GM19025 (cell line): Measurements from ENCODE around the gene GARIN5A.
"Not testable (repeated sequence)": the region's sequence is repeated elsewhere in the genome, so short reads cannot be mapped to it uniquely, and the experiment has no call there.

Experiments
- ATAC-seq: cut with Tn5 transposase; IDR thresholded peaks from one replicate; pipeline ENCODE4 v1.9.1; 2021; ENCODE audit warnings: mild to moderate bottlenecking, low read depth, moderate library complexity; ENCODE audit not compliant: unreplicated experiment

The GARIN5A gene

DNA sequence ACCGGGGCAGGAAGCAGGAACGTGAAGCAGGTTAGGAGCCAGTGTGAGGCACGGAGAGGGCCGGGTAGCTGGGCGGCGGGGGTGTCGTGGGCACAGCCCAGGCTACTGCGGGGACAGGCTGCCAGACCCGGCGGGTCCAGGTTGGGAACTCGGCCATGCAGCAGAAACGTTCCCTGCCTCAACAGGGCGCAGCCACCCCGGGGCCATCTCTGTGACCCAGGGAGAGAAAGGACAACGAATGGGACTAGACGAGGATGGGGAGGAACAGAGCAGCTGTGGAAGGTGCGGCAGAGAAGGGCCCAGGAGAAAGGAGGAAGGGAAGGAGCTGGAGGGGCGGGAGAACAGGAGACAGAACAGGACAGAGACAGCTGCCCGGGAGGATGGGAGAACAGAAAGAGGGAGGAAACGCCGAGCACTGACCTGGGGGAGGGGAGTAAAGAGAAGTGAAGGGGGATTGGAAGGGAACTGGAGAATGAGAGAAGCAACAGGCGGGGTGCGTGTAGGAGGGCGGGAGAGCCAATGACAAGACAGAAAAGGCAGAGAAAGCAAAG lies 12.9 kb upstream of the GARIN5A start:
- ATAC-seq: no peak

DNA sequence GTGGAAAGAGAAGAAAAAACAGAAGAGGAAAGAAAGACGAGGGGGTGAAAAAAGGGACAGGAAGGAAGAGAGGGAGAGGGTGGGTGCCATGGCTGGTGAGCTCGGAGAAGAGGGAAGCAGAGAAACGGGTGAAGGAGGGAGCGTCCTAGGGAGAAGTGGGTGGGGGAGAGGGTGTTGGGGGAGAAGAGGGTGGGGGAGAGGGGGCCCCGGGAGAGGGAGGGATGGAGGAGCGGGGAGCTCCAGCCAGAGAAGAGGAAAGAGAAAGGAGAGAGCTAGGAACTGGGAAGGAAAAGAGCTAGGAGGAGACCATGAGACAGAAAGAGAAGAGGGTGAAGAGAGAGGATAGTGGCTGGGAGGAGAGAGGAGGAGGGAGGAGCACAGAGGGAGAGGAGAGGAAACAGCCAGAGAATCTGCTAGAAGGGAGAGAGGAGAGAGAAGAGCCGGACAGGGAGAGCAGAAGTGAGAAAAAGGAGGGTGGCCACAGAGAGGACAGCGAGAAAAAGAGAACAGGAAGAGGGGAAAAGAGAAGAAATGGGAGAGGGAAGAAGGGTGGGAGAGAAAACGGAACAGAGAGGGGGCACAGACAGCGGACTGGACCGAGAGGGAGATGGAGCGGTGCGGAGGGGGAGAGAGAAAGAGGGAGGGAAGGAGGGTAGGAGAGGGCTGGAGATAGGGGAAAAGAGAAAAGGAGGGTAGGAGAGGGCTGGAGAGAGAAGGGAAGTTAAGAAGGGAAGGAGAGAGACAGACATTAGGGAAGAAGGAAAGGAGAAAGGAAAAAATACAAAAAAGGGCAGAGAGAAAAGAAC lies 11.9 kb upstream of the GARIN5A start:
- no peak for ATAC-seq

DNA sequence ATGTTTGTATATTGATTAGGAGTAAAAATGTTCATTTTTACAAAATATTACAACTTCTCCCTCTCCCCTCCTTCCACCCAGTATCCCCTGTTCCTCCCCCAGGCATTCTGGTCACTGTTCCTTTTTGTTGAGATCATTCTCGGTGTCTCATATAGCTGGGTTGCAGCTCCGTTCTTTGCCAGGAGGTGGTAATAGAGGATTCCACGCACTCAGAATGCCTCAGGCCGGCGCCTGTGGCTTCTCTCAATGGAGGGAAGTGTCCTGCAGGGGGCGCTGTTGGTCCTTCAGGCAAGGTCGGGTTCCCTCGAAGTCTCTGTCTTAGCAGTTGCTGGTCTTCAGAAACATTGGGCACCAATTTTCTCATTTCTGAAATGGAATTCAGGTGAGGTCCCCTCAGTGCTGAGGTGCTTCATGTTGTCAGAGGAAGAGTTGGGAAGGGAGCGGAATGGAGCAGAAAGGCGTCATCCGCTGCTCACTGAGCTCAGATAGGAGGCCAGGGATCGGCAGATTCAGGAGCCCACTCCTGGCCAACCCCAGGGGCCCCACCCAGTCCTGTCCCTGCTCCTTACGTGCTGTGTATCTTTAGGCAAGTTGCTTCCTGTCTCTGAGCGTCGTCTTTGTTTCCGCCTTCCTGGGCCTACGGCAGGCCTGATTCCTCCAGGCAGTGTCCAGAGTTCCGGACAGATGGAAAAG lies 10.3 kb upstream of the GARIN5A start:
- no peak for ATAC-seq

DNA sequence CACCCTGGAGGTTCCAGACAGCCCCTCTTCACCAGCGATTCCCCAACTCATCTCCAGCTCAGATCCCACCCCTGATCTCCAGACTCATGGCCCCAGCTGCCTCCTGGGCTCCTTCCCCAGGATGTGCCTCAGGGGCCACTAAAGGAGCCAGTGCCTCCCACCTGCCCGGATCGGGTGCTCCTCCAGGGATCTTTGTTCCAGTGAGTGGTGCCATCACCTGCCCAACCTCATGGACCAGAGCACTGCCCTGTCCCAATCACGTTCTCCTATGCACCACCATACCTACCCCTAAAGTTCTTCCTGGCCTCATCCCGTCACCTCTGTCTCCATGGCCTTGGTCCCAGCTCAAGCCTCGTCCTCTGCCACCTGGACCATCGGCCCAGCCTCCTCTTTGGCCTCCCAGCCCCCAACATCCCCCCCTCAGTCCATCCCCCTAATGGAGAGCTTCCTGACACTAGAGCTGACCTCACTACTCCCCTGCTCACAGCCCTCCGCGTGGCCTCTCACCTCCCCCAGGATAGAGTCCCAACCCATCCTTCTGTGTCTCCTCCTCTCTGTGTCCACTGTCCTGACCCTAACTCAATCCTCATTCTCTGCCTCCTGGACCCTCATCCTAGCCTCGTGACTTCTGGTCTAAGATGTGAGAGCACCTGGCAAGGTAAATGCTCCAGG lies 8.8 kb upstream of the GARIN5A start:
- no peak for ATAC-seq

DNA sequence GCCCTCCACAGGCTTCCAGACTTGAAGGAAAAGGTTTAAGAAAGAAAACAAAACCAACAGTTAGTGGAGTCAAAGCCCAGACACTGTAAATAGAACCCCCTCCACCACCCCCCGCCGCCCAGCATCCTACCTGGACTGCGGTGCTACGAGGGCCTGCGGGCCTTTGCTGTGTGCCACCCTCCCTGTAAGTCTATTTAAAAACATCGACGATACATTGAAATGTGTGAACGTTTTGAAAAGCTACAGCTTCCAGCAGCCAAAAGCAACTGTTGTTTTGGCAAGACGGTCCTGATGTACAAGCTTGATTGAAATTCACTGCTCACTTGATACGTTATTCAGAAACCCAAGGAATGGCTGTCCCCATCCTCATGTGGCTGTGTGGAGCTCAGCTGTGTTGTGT lies 6.3 kb upstream of the GARIN5A start:
- no peak for ATAC-seq

DNA sequence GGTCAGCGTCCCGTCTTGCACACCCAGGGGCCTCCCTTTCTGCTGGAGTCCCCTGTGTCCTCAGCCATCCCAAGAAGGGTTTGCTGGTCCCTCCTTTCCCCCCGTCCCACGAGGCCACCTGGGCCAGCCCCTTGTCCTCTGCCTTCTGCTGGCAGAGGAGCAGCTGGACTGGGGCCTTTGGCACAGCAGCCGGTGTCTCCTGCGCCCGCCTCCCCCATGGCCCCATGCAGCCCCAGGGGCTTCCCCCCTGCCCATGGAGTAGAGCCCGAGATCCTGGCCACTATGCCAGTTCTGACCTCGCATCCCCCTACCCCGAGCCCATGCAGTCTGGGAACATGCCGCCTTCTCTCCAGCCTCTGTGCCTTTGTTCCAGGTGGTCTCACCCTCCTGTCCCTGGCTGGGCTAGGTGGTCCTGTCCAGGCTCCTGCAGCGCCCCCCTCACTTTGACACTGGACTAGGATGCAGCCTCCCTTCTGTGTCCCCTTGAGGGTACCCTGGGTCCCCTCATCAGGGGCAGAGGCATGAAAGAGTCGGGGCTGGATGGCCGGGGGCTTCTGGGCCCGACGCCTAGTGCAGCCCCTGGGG lies 5.7 kb upstream of the GARIN5A start:
- ATAC-seq: no peak

DNA sequence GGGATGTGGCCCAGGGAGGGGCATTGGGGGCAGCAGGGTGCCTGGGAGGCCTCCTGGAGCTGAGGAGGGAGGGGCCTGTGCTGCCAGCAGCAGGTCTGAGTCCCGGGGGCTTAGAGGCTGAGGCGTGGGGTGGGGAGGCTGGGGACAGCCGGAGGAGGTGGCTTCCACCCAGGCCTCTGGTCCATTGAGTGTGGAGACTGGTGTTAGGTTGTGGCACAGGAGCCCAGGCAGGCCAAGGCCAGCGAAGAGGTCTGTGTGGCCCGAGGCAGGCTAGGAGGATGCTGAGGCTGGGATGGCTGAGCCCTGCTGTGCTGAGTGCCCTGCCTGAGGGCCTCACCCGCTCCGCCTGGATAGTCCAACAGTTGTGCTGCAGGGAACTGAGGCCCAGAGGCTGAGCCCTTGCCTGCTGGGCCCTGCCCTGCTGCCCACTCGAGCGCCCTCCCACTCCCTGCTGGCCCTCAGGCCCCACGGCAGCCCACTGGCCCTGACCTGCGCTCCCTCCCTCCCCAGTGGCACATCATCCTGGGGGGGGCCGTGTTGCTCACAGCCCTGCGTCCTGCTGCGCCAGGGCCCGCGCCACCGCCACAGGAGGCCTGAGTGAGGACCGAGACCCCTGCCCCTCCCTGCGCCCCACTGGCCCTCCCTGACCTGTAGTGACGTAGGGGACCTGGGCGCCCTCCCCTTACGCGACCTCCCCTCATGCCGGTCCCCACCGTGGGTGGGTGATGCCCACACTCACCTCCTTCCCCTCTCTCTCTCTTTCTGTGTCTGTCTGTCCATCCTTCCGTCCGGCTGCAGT lies 4.9 kb upstream of the GARIN5A start:
- no peak for ATAC-seq

DNA sequence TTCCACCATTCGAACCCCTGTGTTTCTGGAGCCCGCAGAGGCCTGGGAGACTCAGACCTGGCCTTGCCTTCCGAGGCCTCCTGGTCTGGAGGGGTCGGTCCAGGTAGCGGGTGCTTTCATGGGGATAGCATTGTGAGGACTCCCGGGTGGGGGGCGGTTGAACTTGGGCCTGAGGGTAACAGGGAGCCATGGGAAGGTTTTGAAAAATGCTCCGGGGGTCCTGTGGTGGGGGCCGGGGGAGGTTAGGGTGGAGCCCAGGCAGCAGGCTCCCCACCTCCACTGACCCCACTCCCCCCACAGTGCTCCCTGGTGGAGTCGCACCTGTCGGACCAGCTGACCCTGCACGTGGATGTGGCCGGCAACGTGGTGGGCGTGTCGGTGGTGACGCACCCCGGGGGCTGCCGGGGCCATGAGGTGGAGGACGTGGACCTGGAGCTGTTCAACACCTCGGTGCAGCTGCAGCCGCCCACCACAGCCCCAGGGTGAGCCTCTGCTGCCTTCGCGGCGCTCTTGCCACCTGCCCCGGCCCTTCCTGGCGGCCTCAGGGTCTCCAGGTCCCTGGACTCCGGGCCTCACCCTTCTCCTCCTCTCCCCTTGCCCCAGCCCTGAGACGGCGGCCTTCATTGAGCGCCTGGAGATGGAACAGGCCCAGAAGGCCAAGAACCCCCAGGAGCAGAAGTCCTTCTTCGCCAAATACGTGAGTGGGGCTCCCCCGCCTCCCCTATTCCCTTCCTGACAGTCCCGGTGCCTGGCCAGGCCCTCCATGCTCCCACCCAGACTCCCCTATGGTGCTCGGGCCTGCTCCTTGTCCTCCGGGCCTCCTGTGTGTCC lies 3.8 kb upstream of the GARIN5A start:
- no peak for ATAC-seq

DNA sequence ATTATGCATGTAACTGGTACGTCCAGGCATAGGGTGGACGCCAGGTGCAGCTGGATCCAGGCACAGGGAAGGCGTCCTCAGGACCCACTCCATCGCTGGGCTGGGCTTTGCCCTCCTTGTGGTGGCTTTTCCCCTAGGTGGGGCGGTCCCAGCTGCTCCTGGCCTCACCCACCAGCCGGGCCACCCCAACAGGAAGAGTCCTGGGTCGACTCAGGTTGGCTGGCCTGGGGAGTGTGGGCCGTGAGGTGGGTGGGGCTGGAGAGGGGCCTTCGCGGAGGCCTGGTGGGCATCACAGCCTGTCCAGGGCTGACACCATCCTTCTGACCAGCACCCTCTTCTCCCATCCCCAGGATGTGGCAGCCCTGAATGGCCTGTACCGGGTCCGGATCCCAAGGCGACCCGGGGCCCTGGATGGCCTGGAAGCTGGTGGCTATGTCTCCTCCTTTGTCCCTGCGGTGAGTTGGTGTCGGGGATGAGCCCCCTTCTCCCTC lies 3.2 kb upstream of the GARIN5A start:
- no peak for ATAC-seq

DNA sequence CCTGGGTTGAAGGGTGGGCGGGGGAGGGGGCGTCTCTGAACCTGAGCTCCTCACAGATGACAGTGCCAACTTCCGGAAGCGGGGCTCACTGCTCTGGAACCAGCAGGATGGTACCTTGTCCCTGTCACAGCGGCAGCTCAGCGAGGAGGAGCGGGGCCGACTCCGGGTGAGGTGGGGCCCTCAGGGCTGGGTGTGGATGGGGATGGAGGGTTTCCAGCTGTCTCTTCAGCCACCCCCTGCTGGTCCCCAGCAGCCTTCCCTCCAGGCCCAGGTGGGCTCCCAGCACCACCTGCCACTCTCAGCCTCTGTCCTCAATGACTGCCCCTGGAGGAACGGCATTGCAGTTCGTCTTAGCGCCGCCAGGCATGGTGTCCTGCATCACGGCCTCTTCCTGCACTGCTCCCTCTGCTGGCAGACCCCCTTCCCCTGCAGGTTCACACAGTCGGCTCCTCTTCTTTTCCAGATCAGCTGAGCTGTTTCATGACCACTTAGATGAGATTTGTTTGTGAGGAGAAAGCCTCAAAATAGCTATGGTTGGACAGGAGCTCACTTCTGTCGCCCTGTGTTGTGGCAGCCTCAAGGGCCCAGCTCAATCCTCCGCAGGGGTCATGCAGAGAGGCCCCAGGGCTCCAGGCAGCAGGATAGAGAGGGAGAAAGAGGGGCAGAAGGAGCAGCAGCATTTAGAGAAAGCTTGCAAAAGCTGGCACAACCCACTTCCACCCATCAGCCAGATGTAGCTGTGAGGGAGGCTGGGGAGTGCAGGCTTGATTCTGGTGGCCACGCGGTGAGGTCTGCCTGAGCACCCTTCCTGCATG lies 2.5 kb upstream of the GARIN5A start:
- no peak for ATAC-seq

DNA sequence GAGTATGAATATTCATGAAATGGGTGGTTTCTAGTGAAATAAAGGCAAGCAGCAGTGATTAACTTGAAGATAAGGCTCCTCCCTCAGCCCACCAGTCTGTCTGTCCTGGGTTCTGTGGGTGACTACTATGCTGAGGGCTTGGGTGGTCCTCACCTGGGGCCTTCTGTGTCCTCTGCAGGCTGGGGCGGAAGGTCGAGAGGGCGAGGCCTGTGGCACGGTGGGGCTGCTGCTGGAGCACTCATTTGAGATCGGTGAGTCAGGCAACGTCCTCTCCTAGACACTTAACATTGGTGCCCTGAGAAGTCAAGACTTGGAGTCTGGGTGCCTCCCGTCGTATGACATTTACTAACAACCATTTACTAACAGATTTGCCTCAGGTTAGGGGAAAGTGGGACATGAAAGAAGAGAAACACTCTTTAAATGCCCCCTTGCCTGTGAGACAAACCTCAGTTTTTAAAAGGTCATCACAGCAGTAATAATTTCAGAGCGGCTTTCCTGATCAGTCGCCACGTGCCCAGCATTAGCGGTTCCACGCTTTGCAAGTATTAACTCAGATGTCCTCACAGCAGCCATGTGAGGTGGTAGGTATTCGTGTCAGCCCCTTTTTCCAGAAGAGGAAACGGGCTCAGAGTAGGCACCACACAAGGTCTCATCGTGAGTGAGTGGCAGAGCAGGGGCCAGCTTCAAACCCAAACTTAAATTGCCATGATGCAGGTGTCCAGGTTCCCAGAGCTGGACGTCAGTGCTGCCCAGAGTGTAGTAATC lies 1.3 kb upstream of the GARIN5A start:
- no peak for ATAC-seq

DNA sequence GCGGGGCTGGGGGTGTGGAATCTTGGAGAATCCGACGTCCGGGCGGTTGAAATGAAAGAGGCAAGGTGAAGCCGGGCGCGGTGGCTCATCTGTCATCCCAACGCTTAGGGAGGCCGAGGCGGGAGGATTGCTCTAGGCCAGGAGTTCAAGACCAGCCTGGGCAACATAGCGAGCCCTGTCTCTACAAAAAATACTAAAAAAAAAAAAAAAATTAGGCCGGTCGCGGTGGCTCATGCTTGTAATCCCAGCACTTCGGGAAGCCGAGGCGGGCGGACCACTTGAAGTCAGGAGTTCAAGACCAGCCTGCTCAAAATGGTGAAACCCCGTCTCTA lies 225 bp upstream of the GARIN5A start:
- no peak for ATAC-seq

DNA sequence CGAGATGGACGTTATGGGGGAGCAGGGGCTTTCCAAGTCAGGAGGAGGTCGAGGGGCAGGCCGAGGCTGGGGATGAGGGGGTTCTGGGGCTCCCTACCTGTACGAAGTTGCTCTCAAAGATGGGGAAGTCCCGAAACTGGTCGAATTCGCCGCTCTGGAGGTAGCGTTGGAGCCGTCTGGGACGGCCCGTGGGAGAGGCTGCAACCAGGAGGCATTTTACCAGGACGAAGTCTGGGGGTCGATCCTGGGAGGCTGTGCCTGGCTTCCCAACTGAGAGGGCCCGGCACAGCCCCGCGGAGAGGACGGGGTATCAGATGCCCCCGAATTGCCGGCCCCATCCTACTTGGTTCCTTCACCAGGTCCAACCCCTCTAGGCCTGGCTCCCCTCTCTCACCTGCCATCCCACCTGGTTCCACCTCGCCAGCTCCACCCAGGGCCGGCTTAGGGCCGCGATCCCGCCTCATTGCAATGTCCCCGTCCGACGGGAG lies 868 bp downstream of the GARIN5A start:
- ATAC-seq: peak; percentile 2

DNA sequence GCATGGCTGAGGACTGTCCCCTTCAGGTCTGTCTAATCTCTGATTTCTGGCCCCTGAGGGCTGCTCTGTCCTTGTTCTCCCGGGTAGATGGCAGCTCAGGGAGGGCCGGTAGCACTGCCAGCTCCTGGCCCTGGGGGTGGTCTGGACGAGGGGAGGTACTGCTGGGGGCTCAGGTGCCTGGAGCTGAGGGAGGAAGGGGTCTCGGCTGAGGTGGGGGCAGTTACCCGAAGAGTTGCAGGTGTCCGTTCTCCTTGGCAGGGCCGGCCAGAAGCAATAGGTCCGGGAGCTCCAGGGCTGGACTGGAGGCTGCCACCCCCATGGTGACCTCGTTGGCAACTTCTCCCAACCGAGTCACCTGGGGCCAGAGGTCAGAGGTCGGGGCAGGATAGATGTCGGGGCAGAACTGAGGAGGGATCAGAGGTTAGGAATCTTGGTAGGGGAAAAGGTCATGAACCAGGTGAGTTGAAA lies 1.5 kb downstream of the GARIN5A start:
- no peak for ATAC-seq

DNA sequence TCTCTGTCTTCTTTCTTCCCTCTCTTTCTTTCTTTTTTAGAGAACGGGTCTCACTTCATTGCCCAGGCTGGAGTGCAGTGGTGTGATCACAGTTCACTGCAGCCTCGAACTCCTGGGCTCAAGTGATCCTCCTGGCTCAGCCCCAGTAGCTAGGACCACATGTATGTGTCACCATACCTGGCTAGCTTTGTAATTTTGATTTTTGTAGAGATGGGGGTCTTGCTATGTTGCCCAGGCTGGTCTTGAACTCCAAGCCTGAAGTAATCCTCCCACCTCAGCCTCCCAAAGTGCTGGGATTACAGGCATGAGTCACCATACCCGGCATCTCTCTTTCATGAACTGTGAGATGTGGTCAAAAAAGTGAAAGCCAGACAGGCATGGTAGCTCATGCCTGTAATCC lies 3.3 kb downstream of the GARIN5A start:
- ATAC-seq: not testable (repeated sequence)

DNA sequence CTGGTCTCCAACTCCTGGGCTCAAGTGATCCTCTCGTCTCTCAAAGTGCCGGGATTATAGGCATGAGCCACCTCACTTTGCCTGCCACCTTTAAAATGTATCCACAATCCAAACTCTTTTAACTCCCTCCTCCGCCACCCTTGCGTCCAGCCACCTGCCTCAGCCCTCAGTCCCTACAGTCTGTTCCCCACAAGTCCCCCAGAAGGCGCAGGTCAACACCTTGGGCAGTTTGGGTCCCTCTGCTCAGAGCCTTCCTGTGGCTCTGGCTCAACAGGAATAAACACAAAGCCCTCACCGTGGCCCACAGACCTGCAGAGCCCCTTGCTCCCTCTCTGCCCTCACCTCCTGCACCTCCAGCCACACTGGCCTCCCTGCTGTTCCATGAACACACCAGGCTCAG lies 7.8 kb downstream of the GARIN5A start:
- ATAC-seq: no peak

DNA sequence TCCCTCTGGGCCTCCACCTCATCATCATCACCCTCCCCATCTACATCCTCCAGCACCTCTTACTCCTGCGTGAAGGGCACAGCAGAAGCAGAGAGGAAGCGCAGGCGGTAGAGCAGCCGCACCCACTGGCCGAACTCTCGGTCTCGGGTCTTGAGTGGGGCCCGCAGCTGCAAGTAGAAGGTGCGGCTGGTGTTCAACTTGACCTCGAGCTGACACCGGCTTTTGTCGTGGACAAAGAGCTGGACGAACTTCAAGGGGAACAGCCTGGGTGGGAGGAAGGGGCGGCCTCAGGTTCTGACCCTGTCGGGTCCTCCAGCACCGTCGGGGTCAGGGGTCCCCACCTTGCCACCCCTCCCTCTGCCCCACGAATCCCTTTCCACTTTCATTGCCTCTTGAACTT lies 9.1 kb downstream of the GARIN5A start:
- ATAC-seq: no peak

DNA sequence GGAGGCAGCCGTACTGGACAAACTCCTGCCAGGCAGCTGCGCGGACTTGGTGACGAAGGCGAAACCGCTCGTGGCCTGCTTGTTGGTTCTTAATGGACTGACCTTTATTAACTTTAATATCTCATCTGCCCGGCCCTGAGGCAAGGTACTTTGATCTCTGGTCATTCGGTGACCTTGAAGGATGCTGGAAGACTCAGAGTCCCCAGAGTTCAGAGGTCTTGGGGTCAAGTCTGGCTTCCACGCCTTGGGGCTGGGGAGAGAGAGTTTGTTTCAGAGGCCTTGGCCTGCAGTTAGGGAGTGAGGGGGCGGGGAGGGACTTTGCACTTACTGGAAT lies 10.0 kb downstream of the GARIN5A start:
- ATAC-seq: no peak
